PFSK-1 (cell line): ENCODE measurements around the gene PPP1R3E.

ENCODE experiments used
- FOXP2 ChIP-seq: optimal IDR thresholded peaks from 2 replicates; pipeline ENCODE3; 2011; ENCODE audit warnings: borderline replicate concordance, control low read depth, inconsistent platforms; ENCODE audit not compliant: insufficient read depth; ENCODE audit errors: extremely low read length, extremely low read depth
- POLR2AphosphoS5 ChIP-seq: IDR thresholded peaks from 2 replicates; pipeline ENCODE4 v1.6.1; 2012; ENCODE audit warnings: low read depth, mild to moderate bottlenecking, control low read depth, low read length, moderate library complexity
- REST ChIP-seq, 2 experiments: IDR thresholded peaks; 2 replicates each; pipeline versions ENCODE4 v1.6.1 to v1.8.0; 2011 to 2012; ENCODE audit warnings: low read depth in 2 of 2, low read length in 2 of 2, control low read depth in 1 of 2, inconsistent platforms in 1 of 2, mild to moderate bottlenecking in 1 of 2, moderate library complexity in 1 of 2; ENCODE audit not compliant: insufficient read depth in 1 of 2
- SIN3A ChIP-seq: IDR thresholded peaks from 2 replicates; pipeline ENCODE4 v1.6.1; 2012; ENCODE audit warnings: mild to moderate bottlenecking, low read length, moderate library complexity, borderline replicate concordance; ENCODE audit not compliant: insufficient read depth
- TAF1 ChIP-seq: IDR thresholded peaks from 2 replicates; pipeline ENCODE4 v1.6.1; 2012; ENCODE audit warnings: low read length, control low read depth, borderline replicate concordance; ENCODE audit not compliant: insufficient read depth

Gene PPP1R3E

GRCh38 chr14:23319746-23320583, 17.3 kb upstream of the PPP1R3E start:
- no peak for TF ChIP-seq POLR2AphosphoS5
- TF ChIP-seq SIN3A, result no peak
- TF ChIP-seq REST (IDR thresholded peaks at IDR 0.05; ENCODE audit: insufficient read depth in 1 of 2, low read depth in 2 of 2, low read length in 2 of 2), result no peak
- no peak for TF ChIP-seq FOXP2
- no peak for TF ChIP-seq TAF1

GRCh38 chr14:23316300-23316699, 13.6 kb upstream of the PPP1R3E start:
- no peak for TF ChIP-seq SIN3A
- no peak for TF ChIP-seq TAF1
- TF ChIP-seq REST (IDR thresholded peaks at IDR 0.05; ENCODE audit: insufficient read depth in 1 of 2, low read depth in 2 of 2, low read length in 2 of 2), result no peak
- no peak for TF ChIP-seq FOXP2
- TF ChIP-seq POLR2AphosphoS5, result no peak

GRCh38 chr14:23310546-23310945, 7.9 kb upstream of the PPP1R3E start:
- no peak for TF ChIP-seq POLR2AphosphoS5
- TF ChIP-seq FOXP2, result no peak
- no peak for TF ChIP-seq REST (IDR thresholded peaks at IDR 0.05; ENCODE audit: insufficient read depth in 1 of 2, low read depth in 2 of 2, low read length in 2 of 2)
- TF ChIP-seq SIN3A, result no peak
- no peak for TF ChIP-seq TAF1

GRCh38 chr14:23308721-23309445, 6.2 kb upstream of the PPP1R3E start:
- TF ChIP-seq REST (IDR thresholded peaks at IDR 0.05; ENCODE audit: insufficient read depth in 1 of 2, low read depth in 2 of 2, low read length in 2 of 2), result no peak
- TF ChIP-seq FOXP2, result no peak
- no peak for TF ChIP-seq TAF1
- no peak for TF ChIP-seq POLR2AphosphoS5
- no peak for TF ChIP-seq SIN3A
